ENCODE data around the gene POLR3GL.

DNA sequence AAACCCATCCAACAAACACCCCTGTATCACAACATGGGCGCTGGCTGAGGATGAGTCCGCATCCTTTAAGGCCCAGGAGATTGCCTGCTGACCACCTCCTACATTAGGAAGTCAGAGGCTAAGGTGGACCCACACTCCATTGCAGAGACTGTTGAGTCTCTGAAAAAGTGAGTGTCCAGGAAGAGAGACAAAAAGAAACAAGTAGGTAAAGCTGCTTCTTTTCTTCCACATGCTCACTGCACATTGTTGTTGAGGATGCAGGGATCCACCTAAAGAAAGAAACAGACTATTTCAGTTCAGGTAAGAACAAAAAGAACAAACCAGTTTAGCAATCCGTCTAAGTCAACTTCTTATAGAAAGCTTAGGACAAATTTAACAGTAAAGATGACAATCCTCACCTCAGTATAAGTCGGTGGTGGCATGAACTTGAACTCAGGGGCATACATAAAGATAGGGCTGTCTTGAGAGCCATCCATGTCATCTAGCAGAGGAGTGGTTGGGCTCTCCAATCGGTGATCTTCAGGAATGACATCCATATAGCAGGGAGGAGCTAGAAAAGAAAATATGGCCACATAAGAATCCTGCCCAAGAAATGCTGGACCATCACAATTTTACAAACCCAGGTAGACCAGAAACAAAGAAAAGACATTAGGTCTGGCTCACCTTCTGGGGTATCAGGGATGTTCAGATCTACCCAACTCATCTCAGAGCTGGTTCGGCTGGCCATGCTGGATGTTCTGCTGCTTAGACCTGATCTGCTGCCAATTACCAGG lies 29.3 kb downstream of the POLR3GL start:
- TF ChIP-seq, protein P1, sequence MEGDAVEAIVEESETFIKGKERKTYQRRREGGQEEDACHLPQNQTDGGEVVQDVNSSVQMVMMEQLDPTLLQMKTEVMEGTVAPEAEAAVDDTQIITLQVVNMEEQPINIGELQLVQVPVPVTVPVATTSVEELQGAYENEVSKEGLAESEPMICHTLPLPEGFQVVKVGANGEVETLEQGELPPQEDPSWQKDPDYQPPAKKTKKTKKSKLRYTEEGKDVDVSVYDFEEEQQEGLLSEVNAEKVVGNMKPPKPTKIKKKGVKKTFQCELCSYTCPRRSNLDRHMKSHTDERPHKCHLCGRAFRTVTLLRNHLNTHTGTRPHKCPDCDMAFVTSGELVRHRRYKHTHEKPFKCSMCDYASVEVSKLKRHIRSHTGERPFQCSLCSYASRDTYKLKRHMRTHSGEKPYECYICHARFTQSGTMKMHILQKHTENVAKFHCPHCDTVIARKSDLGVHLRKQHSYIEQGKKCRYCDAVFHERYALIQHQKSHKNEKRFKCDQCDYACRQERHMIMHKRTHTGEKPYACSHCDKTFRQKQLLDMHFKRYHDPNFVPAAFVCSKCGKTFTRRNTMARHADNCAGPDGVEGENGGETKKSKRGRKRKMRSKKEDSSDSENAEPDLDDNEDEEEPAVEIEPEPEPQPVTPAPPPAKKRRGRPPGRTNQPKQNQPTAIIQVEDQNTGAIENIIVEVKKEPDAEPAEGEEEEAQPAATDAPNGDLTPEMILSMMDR (conservative IDR thresholded peaks at IDR 0.05 in 1 of 2, IDR thresholded peaks at IDR 0.05 in 1 of 2; ENCODE audit: low read depth in 1 of 2, low read length in 2 of 2) = no peak
- TF ChIP-seq EZH2 (IDR thresholded peaks at IDR 0.05; ENCODE audit: low read length, missing control alignments) = no peak
